HCT116 (cell line): ENCODE measurements around the gene CFAP58. TPM values are rescaled to one million over a fixed set of nuclear protein-coding genes. Genes with fewer than 3 reads are reported as not detected.

Source experiments
- ATAC-seq: fragments of 200-7000 bp; cut with Tn5 transposase; 2 replicates; pipeline ENCODE4 v1.9.1; 2020; ENCODE audit warnings: mild to moderate bottlenecking, moderate library complexity
- BruUV-seq: library from RNA; stranded (reverse); fragments of 400-500 nt; replicated peaks from 2 replicates; lab custom pipeline; 2021; lab: Mats Ljungman, UMichigan
- CTCF ChIA-PET: fragments of 300-600 bp; sonication (Branson Sonifier 250); formaldehyde crosslinking; loops from one replicate; lab custom pipeline; 2021; ENCODE audit warnings: antibody characterized with exemption; lab: Charles Lee
- POLR2A ChIA-PET: fragments of 300-600, 350-600 bp; sonication (Branson Sonifier 250); formaldehyde crosslinking; loops from one replicate; lab custom pipeline; 2021; ENCODE audit warnings: antibody characterized with exemption; lab: Charles Lee
- RAD21 ChIA-PET, 2 experiments: fragments of 300-600 bp; sonication (Branson Sonifier 250); formaldehyde crosslinking; loops; one replicate each; lab custom pipeline; 2023; ENCODE audit warnings: low total read pairs in 2 of 2; ENCODE audit not compliant: uncharacterized antibody in 2 of 2, unreplicated experiment in 2 of 2, low non-redundant PET in 1 of 2; lab: Charles Lee
- DNase-seq: peaks from one replicate; pipeline ENCODE4 v3.0.0-alpha.2; 2010; ENCODE audit warnings: low read depth, low spot score
- H2AFZ ChIP-seq: fragments of 200-600 bp; shearing (Covaris generic), sonication (generic); 2 replicates; pipeline ENCODE4 v1.6.1; 2017; ENCODE audit warnings: low read depth, mixed run types, mixed read lengths, antibody characterized with exemption, low read length; ENCODE audit not compliant: poor library complexity, severe bottlenecking
- H3K27ac ChIP-seq: 2 replicates; pipeline ENCODE4 v1.5.1; 2012; ENCODE audit warnings: low read depth, low read length
- H3K27me3 ChIP-seq: fragments of 200-600 bp; sonication (generic); 2 replicates; pipeline ENCODE4 v1.6.1; 2016; ENCODE audit warnings: mixed run types, low read length, mixed read lengths; ENCODE audit not compliant: insufficient read depth
- H3K36me3 ChIP-seq, 2 experiments: fragments of 200-500 bp in 1 of 2; fragments of 200-600 bp in 1 of 2; sonication (Bioruptor generic) in 1 of 2; sonication (generic) in 1 of 2; 2 replicates each; pipeline versions ENCODE4 v1.5.1 to v1.6.1; 2014 to 2016; ENCODE audit warnings: low read length in 2 of 2, inconsistent platforms in 1 of 2, mixed read lengths in 1 of 2, mixed run types in 1 of 2; ENCODE audit not compliant: insufficient read depth in 2 of 2, control insufficient read depth in 1 of 2
- H3K4me1 ChIP-seq, 2 experiments: fragments of 200-600 bp in 1 of 2; sonication (generic) in 1 of 2; 2 replicates each; pipeline versions ENCODE4 v1.5.1 to v1.6.1; 2012 to 2017; ENCODE audit warnings: low read length in 2 of 2, inconsistent platforms in 1 of 2, mild to moderate bottlenecking in 1 of 2, mixed read lengths in 1 of 2, mixed run types in 1 of 2, moderate library complexity in 1 of 2; ENCODE audit not compliant: insufficient read depth in 2 of 2, control insufficient read depth in 1 of 2
- H3K4me2 ChIP-seq: fragments of 200-600 bp; sonication (generic); 2 replicates; pipeline ENCODE4 v1.6.1; 2017; ENCODE audit warnings: mixed run types, low read length, mixed read lengths
- H3K4me3 ChIP-seq, 2 experiments: fragments of 200-600 bp in 1 of 2; sonication (generic) in 1 of 2; replicated peaks in 1 of 2; 2 replicates each; pipeline ENCODE4 v1.5.1; 2011 to 2016; ENCODE audit warnings: low read length in 2 of 2, control low read depth in 1 of 2, low read depth in 1 of 2, mild to moderate bottlenecking in 1 of 2, mixed read lengths in 1 of 2, mixed run types in 1 of 2
- H3K79me2 ChIP-seq: fragments of 200-600 bp; sonication (generic); 2 replicates; pipeline ENCODE4 v1.6.1; 2017; ENCODE audit warnings: mild to moderate bottlenecking, mixed run types, low read length, moderate library complexity, mixed read lengths; ENCODE audit not compliant: insufficient read depth
- H3K9ac ChIP-seq: fragments of 200-600 bp; sonication (generic); 2 replicates; pipeline ENCODE4 v1.6.1; 2016; ENCODE audit warnings: low read length, mixed read lengths
- H3K9me2 ChIP-seq: fragments of 200-600 bp; sonication (generic), shearing (Covaris generic); 2 replicates; pipeline ENCODE4 v1.6.1; 2017; ENCODE audit warnings: mixed run types, mild to moderate bottlenecking, moderate library complexity; ENCODE audit not compliant: insufficient read depth
- H3K9me3 ChIP-seq, 2 experiments: fragments of 200-500 bp in 1 of 2; fragments of 200-600 bp in 1 of 2; sonication (Bioruptor generic) in 1 of 2; sonication (generic) in 1 of 2; 2 replicates each; pipeline ENCODE4 v1.6.1; 2014 to 2017; ENCODE audit warnings: low read length in 2 of 2, mixed read lengths in 2 of 2, inconsistent platforms in 1 of 2, low read depth in 1 of 2, mild to moderate bottlenecking in 1 of 2, mixed run types in 1 of 2, moderate library complexity in 1 of 2; ENCODE audit not compliant: control insufficient read depth in 1 of 2, insufficient read depth in 1 of 2
- H4K20me1 ChIP-seq: fragments of 200-600 bp; sonication (generic), shearing (Covaris generic); 2 replicates; pipeline ENCODE4 v1.6.1; 2017; ENCODE audit warnings: mixed run types, mild to moderate bottlenecking, moderate library complexity; ENCODE audit not compliant: insufficient read depth
- CEBPB ChIP-seq: IDR thresholded peaks from 2 replicates; pipeline ENCODE4 v1.6.1; 2012; ENCODE audit warnings: low read depth
- EGR1 ChIP-seq: IDR thresholded peaks from 2 replicates; pipeline ENCODE4 v1.6.1; 2012; ENCODE audit warnings: low read depth
- ELF1 ChIP-seq: IDR thresholded peaks from 2 replicates; pipeline ENCODE4 v1.6.1; 2012; ENCODE audit warnings: low read depth, borderline replicate concordance
- EZH2 ChIP-seq: fragments of 200-600 bp; sonication (generic); IDR thresholded peaks from 2 replicates; pipeline ENCODE4 v1.6.1; 2017; ENCODE audit warnings: antibody characterized with exemption, mixed run types
- EZH2phosphoT487 ChIP-seq: fragments of 200-600 bp; IDR thresholded peaks from 2 replicates; pipeline ENCODE4 v1.6.1; 2018; ENCODE audit warnings: antibody characterized with exemption, borderline replicate concordance
- POLR2A ChIP-seq: IDR thresholded peaks from 2 replicates; pipeline ENCODE4 v1.7.0; 2011; ENCODE audit warnings: borderline replicate concordance; ENCODE audit not compliant: insufficient read depth, insufficient read length; ENCODE audit errors: extremely low read depth
- RAD21 ChIP-seq: IDR thresholded peaks from 2 replicates; pipeline ENCODE4 v1.6.1; 2012; ENCODE audit warnings: low read depth, mild to moderate bottlenecking
- SIN3A ChIP-seq: IDR thresholded peaks from 2 replicates; pipeline ENCODE4 v1.6.1; 2012; ENCODE audit warnings: low read depth
- ZNF274 ChIP-seq: fragments of 200-500 bp; sonication (Bioruptor generic); IDR thresholded peaks from 2 replicates; pipeline ENCODE4 v1.6.1; 2014; ENCODE audit warnings: mild to moderate bottlenecking, low read depth, low read length, inconsistent platforms
- intact Hi-C: fragments of 100-400 bp; cut with micrococcal nuclease; formaldehyde crosslinking; loops from 2 replicates; pipeline ENCODE4 v1.10.0; 2022
- total RNA-seq: library from RNA; stranded (reverse); gene quantifications from one replicate; pipeline ENCODE4 v1.2.1, GENCODE V29; 2021; ENCODE audit not compliant: unreplicated experiment
- TF ChIP-seq, protein P1 (sequence below): IDR thresholded peaks from 2 replicates; pipeline ENCODE4 v1.6.1; 2012; ENCODE audit warnings: low read depth
- TF ChIP-seq, protein P2 (sequence below): IDR thresholded peaks from 2 replicates; pipeline ENCODE4 v1.6.1; 2012

CFAP58 gene
- total RNA-seq, 1 experiment from 2014 or later: 0.91 TPM

- TF ChIP-seq RAD21 (peak; percentile 9; the same call in 1 of the 2 replicates), ELF1 (no peak), EZH2phosphoT487 (no peak), EGR1 (peak; percentile 91), POLR2A (no peak)
These were observed at the start of gene CFAP58 (continued) for GRCh38 chr10:104353325-104354048.

DNA sequence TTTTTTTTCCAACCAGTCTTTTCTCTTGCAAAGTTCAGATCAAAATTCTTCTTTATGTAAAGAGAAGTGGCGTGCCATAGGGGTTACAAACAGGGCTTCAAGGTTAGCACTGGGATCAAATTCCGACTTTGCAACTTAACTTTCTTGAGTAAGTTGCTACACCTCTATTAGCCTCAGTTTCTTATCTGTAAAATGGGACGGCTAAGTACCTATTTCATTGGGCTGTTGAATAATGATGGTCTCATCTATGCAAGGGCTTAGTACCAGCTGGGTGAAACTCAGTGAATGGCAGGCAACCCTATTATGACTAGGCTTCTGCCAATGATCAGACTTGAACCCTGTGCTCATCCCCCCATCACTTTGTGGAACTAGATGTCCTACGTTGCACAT lies 49.3 kb upstream of the CFAP58 start:
- H3K9ac ChIP-seq: no peak overlapping the region
- no peaks in the 10 kb centered on the region for H3K9me3 ChIP-seq
- ChIA-PET POLR2A (no interaction called here), CTCF (interaction anchor here (1.2 to 2.8 kb wide), 7 partner anchors 9 to 318 kb away, joined by 3 to 42 read pairs (median 6); partner anchors contain the start of gene CFAP58), RAD21 (no interaction called here)
- peaks cover 0 to 2% of the 10 kb centered on the region in 2 experiments; a peak in 1 of 4 replicates for H3K4me1 ChIP-seq
- H3K27me3 ChIP-seq: no peaks in the 10 kb centered on the region
- peaks cover 4 to 19% of the 10 kb centered on the region in 2 experiments; a peak in 2 of 4 replicates for H3K36me3 ChIP-seq
- no peak overlapping the region for H3K4me3 ChIP-seq
- intact Hi-C loops: no loop called here
- H3K27ac ChIP-seq: no peak overlapping the region
- H3K79me2 ChIP-seq: no peaks in the 10 kb centered on the region
- no peaks in the 10 kb centered on the region for H3K9me2 ChIP-seq
- TF ChIP-seq SIN3A (no peak), EZH2phosphoT487 (no peak), RAD21 (no peak), EZH2 (no peak), ZNF274 (no peak), CEBPB (no peak)
- TF ChIP-seq, protein P1, sequence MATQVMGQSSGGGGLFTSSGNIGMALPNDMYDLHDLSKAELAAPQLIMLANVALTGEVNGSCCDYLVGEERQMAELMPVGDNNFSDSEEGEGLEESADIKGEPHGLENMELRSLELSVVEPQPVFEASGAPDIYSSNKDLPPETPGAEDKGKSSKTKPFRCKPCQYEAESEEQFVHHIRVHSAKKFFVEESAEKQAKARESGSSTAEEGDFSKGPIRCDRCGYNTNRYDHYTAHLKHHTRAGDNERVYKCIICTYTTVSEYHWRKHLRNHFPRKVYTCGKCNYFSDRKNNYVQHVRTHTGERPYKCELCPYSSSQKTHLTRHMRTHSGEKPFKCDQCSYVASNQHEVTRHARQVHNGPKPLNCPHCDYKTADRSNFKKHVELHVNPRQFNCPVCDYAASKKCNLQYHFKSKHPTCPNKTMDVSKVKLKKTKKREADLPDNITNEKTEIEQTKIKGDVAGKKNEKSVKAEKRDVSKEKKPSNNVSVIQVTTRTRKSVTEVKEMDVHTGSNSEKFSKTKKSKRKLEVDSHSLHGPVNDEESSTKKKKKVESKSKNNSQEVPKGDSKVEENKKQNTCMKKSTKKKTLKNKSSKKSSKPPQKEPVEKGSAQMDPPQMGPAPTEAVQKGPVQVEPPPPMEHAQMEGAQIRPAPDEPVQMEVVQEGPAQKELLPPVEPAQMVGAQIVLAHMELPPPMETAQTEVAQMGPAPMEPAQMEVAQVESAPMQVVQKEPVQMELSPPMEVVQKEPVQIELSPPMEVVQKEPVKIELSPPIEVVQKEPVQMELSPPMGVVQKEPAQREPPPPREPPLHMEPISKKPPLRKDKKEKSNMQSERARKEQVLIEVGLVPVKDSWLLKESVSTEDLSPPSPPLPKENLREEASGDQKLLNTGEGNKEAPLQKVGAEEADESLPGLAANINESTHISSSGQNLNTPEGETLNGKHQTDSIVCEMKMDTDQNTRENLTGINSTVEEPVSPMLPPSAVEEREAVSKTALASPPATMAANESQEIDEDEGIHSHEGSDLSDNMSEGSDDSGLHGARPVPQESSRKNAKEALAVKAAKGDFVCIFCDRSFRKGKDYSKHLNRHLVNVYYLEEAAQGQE: no peak
- TF ChIP-seq, protein P2, sequence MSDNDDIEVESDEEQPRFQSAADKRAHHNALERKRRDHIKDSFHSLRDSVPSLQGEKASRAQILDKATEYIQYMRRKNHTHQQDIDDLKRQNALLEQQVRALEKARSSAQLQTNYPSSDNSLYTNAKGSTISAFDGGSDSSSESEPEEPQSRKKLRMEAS: no peak
- TF ChIP-seq, all 23 proteins: peak for 0
- Histone ChIP-seq H3K4me2 (no peak overlapping the region), H4K20me1 (no peaks in the 10 kb centered on the region), H2AFZ (no peak overlapping the region)
- no TSS peak for BruUV-seq
- no peak for ATAC-seq
- DNase-seq: no peak
